ENCODE measurements around the gene MEFV. TPM values are rescaled to one million over a fixed set of nuclear protein-coding genes. Genes with fewer than 3 reads are reported as not detected.
A peak's percentile ranks its signal among the peaks of the same experiment; 100 is the strongest.

MEFV gene, protein sequence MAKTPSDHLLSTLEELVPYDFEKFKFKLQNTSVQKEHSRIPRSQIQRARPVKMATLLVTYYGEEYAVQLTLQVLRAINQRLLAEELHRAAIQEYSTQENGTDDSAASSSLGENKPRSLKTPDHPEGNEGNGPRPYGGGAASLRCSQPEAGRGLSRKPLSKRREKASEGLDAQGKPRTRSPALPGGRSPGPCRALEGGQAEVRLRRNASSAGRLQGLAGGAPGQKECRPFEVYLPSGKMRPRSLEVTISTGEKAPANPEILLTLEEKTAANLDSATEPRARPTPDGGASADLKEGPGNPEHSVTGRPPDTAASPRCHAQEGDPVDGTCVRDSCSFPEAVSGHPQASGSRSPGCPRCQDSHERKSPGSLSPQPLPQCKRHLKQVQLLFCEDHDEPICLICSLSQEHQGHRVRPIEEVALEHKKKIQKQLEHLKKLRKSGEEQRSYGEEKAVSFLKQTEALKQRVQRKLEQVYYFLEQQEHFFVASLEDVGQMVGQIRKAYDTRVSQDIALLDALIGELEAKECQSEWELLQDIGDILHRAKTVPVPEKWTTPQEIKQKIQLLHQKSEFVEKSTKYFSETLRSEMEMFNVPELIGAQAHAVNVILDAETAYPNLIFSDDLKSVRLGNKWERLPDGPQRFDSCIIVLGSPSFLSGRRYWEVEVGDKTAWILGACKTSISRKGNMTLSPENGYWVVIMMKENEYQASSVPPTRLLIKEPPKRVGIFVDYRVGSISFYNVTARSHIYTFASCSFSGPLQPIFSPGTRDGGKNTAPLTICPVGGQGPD
- not detected for polyA plus RNA-seq (2013, experiment 1 of 4)
- not detected for polyA plus RNA-seq (2013, experiment 2 of 4)
- not detected for polyA plus RNA-seq (2013, experiment 3 of 4)
- polyA plus RNA-seq (2013, experiment 4 of 4), result not detected

DNA sequence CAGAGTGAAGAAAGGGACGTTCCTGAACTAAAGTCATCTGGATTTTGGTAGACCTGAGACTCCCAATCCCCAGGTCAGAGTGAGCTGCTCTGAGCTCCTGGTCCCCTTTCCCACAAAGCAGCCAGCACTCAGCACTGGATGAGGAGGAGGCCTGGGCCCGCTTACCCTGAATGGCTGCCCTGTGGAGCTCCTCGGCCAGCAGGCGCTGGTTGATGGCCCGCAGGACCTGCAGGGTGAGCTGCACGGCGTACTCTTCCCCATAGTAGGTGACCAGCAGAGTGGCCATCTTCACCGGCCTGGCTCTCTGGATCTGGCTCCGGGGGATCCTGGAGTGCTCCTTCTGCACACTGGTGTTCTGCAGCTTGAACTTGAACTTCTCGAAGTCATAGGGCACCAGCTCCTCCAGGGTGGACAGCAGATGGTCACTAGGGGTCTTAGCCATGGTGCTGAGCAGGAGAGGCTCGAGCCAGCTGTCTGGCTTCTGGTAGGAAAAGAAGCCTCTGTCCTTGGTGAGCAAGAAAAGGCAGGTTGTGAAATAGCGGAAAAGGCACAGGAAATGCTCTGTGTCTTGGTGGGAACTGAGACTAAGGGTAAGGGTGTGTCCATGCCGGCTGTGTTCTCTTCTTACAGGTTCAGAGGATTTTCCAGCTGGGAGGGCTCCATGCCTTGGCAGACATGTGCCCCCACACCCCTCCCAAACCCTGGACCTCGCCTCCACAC, at the start of gene MEFV:
TSS of gene MEFV (minus strand) at position 488 of the 720 bp plus-strand sequence. CDS start at position 442, 46 bp downstream.
- WGBS, 2 experiments, result 87 to 88% methylated on average over 14 of the region's 14 CpGs
- no peaks in the 10 kb centered on the region for H3K4me1 ChIP-seq (ENCODE audit: control insufficient read depth, insufficient read depth, low read length)
- H3K4me3 ChIP-seq (ENCODE audit: insufficient read depth, low read depth, low read length), result no peak within 1 kb of the TSS
- H3K27ac ChIP-seq (ENCODE audit: insufficient read depth, low read depth, low read length, poor library complexity, severe bottlenecking), result no peak within 1 kb of the TSS
- H3K36me3 ChIP-seq (ENCODE audit: control insufficient read depth, insufficient read depth, low read length), result no peaks in the 10 kb centered on the region
- no peaks in the 10 kb centered on the region for H3K9me3 ChIP-seq (ENCODE audit: control insufficient read depth, low read length)
- H3K27me3 ChIP-seq (ENCODE audit: control insufficient read depth, insufficient read depth, low read length, poor library complexity, severe bottlenecking), result no peaks in the 10 kb centered on the region

DNA sequence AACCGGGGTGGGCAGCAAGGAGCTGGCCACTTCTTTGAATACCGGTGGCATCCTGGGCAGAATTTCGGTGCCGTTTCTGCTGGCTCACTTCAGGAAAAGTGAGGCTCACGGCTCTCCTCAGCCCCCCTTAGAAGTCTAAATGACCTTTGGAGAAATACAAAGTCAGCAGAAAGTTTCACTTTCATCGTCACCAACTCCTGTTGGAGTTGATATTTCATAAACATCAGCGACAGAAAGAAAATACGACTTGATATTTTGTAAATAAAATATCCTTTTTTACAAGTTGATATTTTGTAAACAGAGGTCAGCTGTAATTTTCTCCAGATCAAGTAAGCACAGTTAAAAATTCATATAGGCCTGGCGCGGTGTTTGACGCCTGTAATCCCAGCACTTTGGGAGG, 49.6 kb upstream of the MEFV start:
- H3K4me1 ChIP-seq (ENCODE audit: control insufficient read depth, insufficient read depth, low read length), result peaks cover 2% of the 10 kb centered on the region
- peaks cover 25% of the 10 kb centered on the region for H3K36me3 ChIP-seq (ENCODE audit: control insufficient read depth, insufficient read depth, low read length)
- 80 to 81% methylated on average over 11 of the region's 11 CpGs for WGBS, 2 experiments
- H3K27me3 ChIP-seq (ENCODE audit: control insufficient read depth, insufficient read depth, low read length, poor library complexity, severe bottlenecking), result peaks cover 7% of the 10 kb centered on the region
- H3K4me3 ChIP-seq (ENCODE audit: insufficient read depth, low read depth, low read length), result peak overlapping the region; percentile 54
- H3K9me3 ChIP-seq (ENCODE audit: control insufficient read depth, low read length), result peaks cover 12% of the 10 kb centered on the region
- H3K27ac ChIP-seq (ENCODE audit: insufficient read depth, low read depth, low read length, poor library complexity, severe bottlenecking), result no peak overlapping the region

DNA sequence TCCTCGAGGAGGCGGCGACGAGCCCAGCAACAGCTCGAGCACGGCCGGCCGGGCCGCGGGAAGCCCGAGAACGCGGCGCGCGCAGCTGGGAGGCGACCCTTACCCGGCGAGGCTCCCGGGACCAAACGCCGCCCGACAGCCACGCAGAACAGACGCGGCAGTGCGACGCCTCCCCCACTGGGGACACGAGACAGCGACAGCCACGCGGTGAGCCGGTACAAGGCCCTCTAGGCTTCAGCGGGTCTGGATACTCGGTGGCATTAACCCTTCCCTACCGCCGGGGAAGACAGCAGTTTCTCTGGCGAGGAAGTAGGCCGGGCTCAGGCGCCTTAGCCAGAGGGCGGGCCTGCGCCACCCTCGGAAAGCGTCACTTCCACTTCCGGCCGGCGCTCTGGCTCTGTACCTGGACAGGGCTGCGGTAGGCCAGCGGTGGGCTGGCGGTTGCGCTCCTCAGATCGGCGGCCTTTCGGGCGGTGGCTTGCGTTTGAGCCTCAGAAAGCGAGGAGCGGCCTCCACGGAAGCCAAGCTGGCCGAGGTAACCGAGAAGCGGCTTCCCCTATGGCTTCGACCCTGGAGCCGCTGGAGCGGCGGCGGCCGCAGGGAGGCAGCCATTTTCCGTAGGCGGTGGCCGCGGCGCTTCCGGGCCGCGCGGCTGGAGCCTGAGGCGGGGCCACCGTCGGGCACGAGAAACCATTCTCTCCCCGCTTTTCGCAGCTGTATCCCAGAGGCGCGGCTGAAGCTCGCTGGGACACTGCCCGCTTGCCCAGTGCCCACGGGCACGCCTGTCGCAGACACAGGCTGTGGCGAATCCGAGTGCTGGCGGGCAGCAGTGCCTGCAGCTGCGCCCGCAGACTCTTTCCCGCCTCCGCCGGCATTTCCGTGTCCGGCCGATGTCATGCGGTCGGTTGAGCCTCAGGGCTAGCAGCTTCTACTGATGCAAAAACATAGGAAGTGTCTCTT, 49.0 kb upstream of the MEFV start, which contains the start of the genes TIGD7 and ZNF75A:
TSS of gene TIGD7 (minus strand) at position 322 of the 960 bp plus-strand sequence. CDS start 4,816 bp downstream, outside the sequence.
TSS of gene ZNF75A (plus strand) at position 389 of the 960 bp plus-strand sequence. CDS start 2,932 bp downstream, outside the sequence.
- H3K4me3 ChIP-seq (ENCODE audit: insufficient read depth, low read depth, low read length), result peak within 1 kb of the TSS; percentile 54
- WGBS, 2 experiments, result 3 to 4% methylated on average over 103 of the region's 103 CpGs
- peaks cover 32% of the 10 kb centered on the region for H3K36me3 ChIP-seq (ENCODE audit: control insufficient read depth, insufficient read depth, low read length)
- H3K4me1 ChIP-seq (ENCODE audit: control insufficient read depth, insufficient read depth, low read length), result peaks cover 2% of the 10 kb centered on the region
- H3K27me3 ChIP-seq (ENCODE audit: control insufficient read depth, insufficient read depth, low read length, poor library complexity, severe bottlenecking), result peaks cover 7% of the 10 kb centered on the region
- H3K27ac ChIP-seq (ENCODE audit: insufficient read depth, low read depth, low read length, poor library complexity, severe bottlenecking), result peak within 1 kb of the TSS; percentile 45
- H3K9me3 ChIP-seq (ENCODE audit: control insufficient read depth, low read length), result peaks cover 12% of the 10 kb centered on the region

DNA sequence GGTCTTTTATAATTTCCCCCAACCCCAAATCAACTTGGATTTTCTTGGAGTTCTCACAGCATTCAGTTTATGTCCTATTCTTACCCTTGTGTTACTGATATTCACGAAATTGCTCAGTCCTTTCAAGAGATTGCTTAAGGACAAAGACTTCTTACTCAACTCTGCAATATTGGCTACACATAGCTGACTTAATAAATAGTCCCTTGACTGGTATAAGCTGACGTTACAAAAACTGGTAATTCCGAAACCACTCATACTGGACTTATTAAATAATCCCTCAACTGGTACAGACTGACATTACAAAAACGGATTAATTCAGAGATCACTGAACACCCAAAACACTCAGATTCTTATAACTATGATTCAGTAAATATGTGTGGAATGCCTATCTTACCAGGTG, 47.9 kb upstream of the MEFV start:
- Histone ChIP-seq H3K4me1 (ENCODE audit: control insufficient read depth, insufficient read depth, low read length) (peaks cover 2% of the 10 kb centered on the region), H3K36me3 (ENCODE audit: control insufficient read depth, insufficient read depth, low read length) (peaks cover 27% of the 10 kb centered on the region), H3K4me3 (ENCODE audit: insufficient read depth, low read depth, low read length) (peak overlapping the region; percentile 54), H3K27ac (ENCODE audit: insufficient read depth, low read depth, low read length, poor library complexity, severe bottlenecking) (no peak overlapping the region), H3K9me3 (ENCODE audit: control insufficient read depth, low read length) (peaks cover 12% of the 10 kb centered on the region), H3K27me3 (ENCODE audit: control insufficient read depth, insufficient read depth, low read length, poor library complexity, severe bottlenecking) (peaks cover 7% of the 10 kb centered on the region)
- 90 to 91% methylated on average over 4 of the region's 4 CpGs for WGBS, 2 experiments

DNA sequence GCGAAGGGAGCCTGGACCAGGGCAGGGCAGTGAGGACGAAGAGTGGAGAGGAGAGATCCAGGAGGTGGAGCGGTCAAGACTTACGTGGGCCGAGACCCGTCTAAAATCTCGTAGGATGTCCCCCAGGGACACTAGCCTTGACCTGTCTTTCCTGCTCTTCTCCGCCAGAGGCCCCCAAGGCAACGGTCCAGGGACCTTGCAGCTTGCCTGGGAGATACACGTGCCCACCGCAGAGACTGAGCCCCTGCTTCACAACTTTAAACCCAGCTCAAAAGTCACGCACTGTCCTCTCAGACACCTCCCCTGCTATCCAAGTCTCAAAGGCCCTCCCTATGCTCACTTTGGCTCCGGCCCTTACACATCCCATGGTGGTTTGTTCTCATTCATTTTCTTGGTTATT, 39.4 kb upstream of the MEFV start:
- WGBS, 2 experiments, result 93 to 94% methylated on average over 13 of the region's 13 CpGs
- H3K36me3 ChIP-seq (ENCODE audit: control insufficient read depth, insufficient read depth, low read length), result peaks cover 39% of the 10 kb centered on the region

DNA sequence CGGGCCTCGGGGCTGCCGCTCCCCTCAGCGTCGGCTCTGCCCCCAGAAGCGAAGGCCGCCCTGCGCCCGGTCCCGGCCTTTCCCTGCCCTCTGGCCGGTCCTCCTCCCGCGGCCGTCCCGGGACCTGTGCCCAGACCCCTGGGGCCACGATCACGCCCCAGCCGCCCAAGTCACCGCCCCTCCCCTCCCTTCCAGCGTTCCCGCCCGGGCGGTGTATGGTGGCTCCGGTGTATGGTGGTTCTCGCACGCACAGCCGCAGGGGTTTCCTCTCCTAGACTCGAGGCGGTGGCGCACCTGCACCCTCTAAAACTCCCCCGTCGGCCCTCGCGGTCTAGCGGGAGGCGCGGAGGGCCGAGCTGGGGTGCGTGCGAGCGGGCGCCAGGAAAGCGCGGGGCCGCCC, 38.8 kb upstream of the MEFV start:
- Histone ChIP-seq H3K4me1 (ENCODE audit: control insufficient read depth, insufficient read depth, low read length) (no peaks in the 10 kb centered on the region), H3K27ac (ENCODE audit: insufficient read depth, low read depth, low read length, poor library complexity, severe bottlenecking) (no peak overlapping the region), H3K36me3 (ENCODE audit: control insufficient read depth, insufficient read depth, low read length) (peaks cover 40% of the 10 kb centered on the region), H3K9me3 (ENCODE audit: control insufficient read depth, low read length) (peaks cover 6% of the 10 kb centered on the region), H3K4me3 (ENCODE audit: insufficient read depth, low read depth, low read length) (no peak overlapping the region), H3K27me3 (ENCODE audit: control insufficient read depth, insufficient read depth, low read length, poor library complexity, severe bottlenecking) (no peaks in the 10 kb centered on the region)
- WGBS, 2 experiments, result 95 to 96% methylated on average over 45 of the region's 45 CpGs

More for the DNA sequence above, 39.4 kb upstream of the MEFV start:
- Histone ChIP-seq H3K9me3 (ENCODE audit: control insufficient read depth, low read length) (peaks cover 3% of the 10 kb centered on the region), H3K4me3 (ENCODE audit: insufficient read depth, low read depth, low read length) (no peak overlapping the region), H3K4me1 (ENCODE audit: control insufficient read depth, insufficient read depth, low read length) (no peaks in the 10 kb centered on the region), H3K27ac (ENCODE audit: insufficient read depth, low read depth, low read length, poor library complexity, severe bottlenecking) (no peak overlapping the region), H3K27me3 (ENCODE audit: control insufficient read depth, insufficient read depth, low read length, poor library complexity, severe bottlenecking) (no peaks in the 10 kb centered on the region)

DNA sequence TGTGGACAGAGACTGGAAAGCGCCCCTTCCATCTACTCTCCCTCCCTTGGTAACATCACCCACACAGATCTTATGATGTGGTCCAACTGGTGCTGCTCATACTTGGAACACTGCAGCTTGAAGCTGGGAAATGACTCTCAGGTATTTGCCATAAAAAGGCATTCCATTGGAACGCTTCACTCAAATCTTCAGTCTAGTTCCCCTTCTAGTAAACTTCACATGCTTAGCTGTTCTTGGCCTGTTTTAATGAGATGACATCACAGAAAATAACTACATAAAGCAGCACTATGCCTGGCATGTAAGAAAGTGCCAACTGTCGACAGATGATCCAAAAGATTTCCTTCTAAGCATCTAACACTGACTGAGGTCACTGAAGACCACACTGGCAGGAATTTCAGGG, 36.2 kb upstream of the MEFV start:
- WGBS, 2 experiments, result 94 to 97% methylated on average over 3 of the region's 3 CpGs
- H3K4me1 ChIP-seq (ENCODE audit: control insufficient read depth, insufficient read depth, low read length), result no peaks in the 10 kb centered on the region
- peaks cover 65% of the 10 kb centered on the region for H3K36me3 ChIP-seq (ENCODE audit: control insufficient read depth, insufficient read depth, low read length)
- H3K27ac ChIP-seq (ENCODE audit: insufficient read depth, low read depth, low read length, poor library complexity, severe bottlenecking), result no peak overlapping the region
- no peak overlapping the region for H3K4me3 ChIP-seq (ENCODE audit: insufficient read depth, low read depth, low read length)
- H3K27me3 ChIP-seq (ENCODE audit: control insufficient read depth, insufficient read depth, low read length, poor library complexity, severe bottlenecking), result no peaks in the 10 kb centered on the region
- peaks cover 19% of the 10 kb centered on the region for H3K9me3 ChIP-seq (ENCODE audit: control insufficient read depth, low read length)

DNA sequence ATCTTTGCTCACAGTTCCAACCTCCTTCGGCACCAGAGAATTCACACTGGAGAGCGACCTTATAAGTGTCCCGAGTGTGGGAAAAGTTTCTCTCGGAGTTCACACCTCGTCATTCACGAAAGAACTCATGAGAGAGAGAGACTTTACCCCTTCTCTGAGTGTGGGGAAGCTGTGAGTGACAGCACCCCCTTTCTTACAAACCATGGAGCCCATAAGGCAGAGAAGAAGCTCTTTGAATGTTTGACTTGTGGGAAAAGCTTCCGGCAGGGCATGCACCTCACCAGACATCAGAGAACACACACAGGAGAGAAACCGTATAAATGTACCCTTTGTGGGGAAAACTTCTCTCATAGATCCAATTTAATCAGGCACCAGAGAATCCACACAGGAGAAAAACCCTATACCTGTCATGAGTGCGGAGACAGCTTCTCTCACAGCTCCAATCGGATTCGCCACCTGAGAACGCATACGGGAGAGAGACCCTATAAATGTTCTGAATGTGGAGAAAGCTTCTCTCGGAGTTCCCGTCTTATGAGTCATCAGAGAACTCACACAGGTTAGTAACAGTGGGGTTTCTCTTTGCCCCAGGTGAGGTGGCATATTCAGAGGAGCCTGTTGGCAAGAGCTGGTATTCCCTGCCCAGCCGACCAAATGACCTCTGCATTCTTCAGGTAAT, 33.7 kb upstream of the MEFV start:
- Histone ChIP-seq H3K4me1 (ENCODE audit: control insufficient read depth, insufficient read depth, low read length) (peaks cover 2% of the 10 kb centered on the region), H3K9me3 (ENCODE audit: control insufficient read depth, low read length) (peaks cover 21% of the 10 kb centered on the region), H3K4me3 (ENCODE audit: insufficient read depth, low read depth, low read length) (no peak overlapping the region), H3K36me3 (ENCODE audit: control insufficient read depth, insufficient read depth, low read length) (peaks cover 78% of the 10 kb centered on the region), H3K27me3 (ENCODE audit: control insufficient read depth, insufficient read depth, low read length, poor library complexity, severe bottlenecking) (no peaks in the 10 kb centered on the region), H3K27ac (ENCODE audit: insufficient read depth, low read depth, low read length, poor library complexity, severe bottlenecking) (no peak overlapping the region)
- 95 to 97% methylated on average over 16 of the region's 16 CpGs for WGBS, 2 experiments
